CD14-positive monocyte (primary cell): Measurements from ENCODE around the gene PIAS4. TPM values are rescaled to one million over a fixed set of nuclear protein-coding genes. Genes with fewer than 3 reads are reported as not detected.

Source experiments
- DNase-seq, 3 donors: peaks; one replicate each; pipeline ENCODE4 v3.0.0-alpha.2; 2011 to 2022
- H2AFZ ChIP-seq: 2 replicates; pipeline ENCODE4 v1.6.0; 2012; ENCODE audit warnings: mild to moderate bottlenecking, low read depth, low read length, inconsistent platforms; ENCODE audit not compliant: insufficient read depth, poor library complexity, severe bottlenecking
- H3K27ac ChIP-seq, 2 donors: 1 replicate in 1 of 2; 2 replicates in 1 of 2; pipeline ENCODE4 v1.5.1; 2012 to 2013; ENCODE audit warnings: low read length in 2 of 2, control low read depth in 1 of 2, inconsistent platforms in 1 of 2, low read depth in 1 of 2, mild to moderate bottlenecking in 1 of 2
- H3K27me3 ChIP-seq, 2 donors: one replicate each; pipeline versions ENCODE4 v1.6.0 to v1.6.1; 2011 to 2013; ENCODE audit warnings: low read length in 2 of 2; ENCODE audit not compliant: control insufficient read depth in 2 of 2, insufficient read depth in 2 of 2
- H3K36me3 ChIP-seq, 2 donors: replicated peaks in 1 of 2; 1 replicate in 1 of 2; 2 replicates in 1 of 2; pipeline versions ENCODE4 v1.5.1 to v1.6.1; 2012 to 2013; ENCODE audit warnings: low read length in 2 of 2, control low read depth in 1 of 2, inconsistent platforms in 1 of 2, mild to moderate bottlenecking in 1 of 2; ENCODE audit not compliant: insufficient read depth in 2 of 2, control insufficient read depth in 1 of 2
- H3K4me1 ChIP-seq, 2 donors: 1 replicate in 1 of 2; 2 replicates in 1 of 2; pipeline versions ENCODE4 v1.5.1 to v1.6.1; 2012 to 2013; ENCODE audit warnings: low read length in 2 of 2, control low read depth in 1 of 2, inconsistent platforms in 1 of 2, mild to moderate bottlenecking in 1 of 2, moderate library complexity in 1 of 2; ENCODE audit not compliant: insufficient read depth in 2 of 2, control insufficient read depth in 1 of 2
- H3K4me2 ChIP-seq: replicated peaks from 2 replicates; pipeline ENCODE3; 2012; ENCODE audit warnings: low read length, moderate library complexity, mild to moderate bottlenecking; ENCODE audit not compliant: poor library complexity, severe bottlenecking; ENCODE audit errors: extremely low read depth
- H3K4me3 ChIP-seq, 3 experiments: fragments of 200-600 bp in 1 of 3; sonication (generic) in 1 of 3; replicated peaks in 1 of 3; 1 replicate in 2 of 3; 2 replicates in 1 of 3; pipeline ENCODE4 v1.5.1; 2011 to 2013; ENCODE audit warnings: low read length in 3 of 3, mild to moderate bottlenecking in 3 of 3, control low read depth in 2 of 3, low read depth in 2 of 3, inconsistent platforms in 1 of 3, moderate library complexity in 1 of 3
- H3K79me2 ChIP-seq: 2 replicates; pipeline ENCODE4 v1.6.0; 2012; ENCODE audit warnings: mild to moderate bottlenecking, control low read depth, inconsistent platforms, low read length, moderate library complexity; ENCODE audit not compliant: insufficient read depth
- H3K9ac ChIP-seq: 2 replicates; pipeline ENCODE4 v1.6.0; 2017; ENCODE audit warnings: low read length, mild to moderate bottlenecking; ENCODE audit not compliant: insufficient read depth, poor library complexity, severe bottlenecking
- H3K9me3 ChIP-seq, 2 donors: replicated peaks in 1 of 2; 1 replicate in 1 of 2; 2 replicates in 1 of 2; pipeline versions ENCODE4 v1.5.1 to v1.6.1; 2012 to 2013; ENCODE audit warnings: low read length in 2 of 2, control low read depth in 1 of 2; ENCODE audit not compliant: control insufficient read depth in 1 of 2, insufficient read depth in 1 of 2
- H4K20me1 ChIP-seq: 2 replicates; pipeline ENCODE4 v1.6.0; 2012; ENCODE audit warnings: mild to moderate bottlenecking, low read length, control low read depth, moderate library complexity; ENCODE audit not compliant: insufficient read depth
- H3K27ac Mint-ChIP-seq, 7 donors: one replicate each; pipeline ENCODE4 v1.8.0; 2020; ENCODE audit warnings: mild to moderate bottlenecking in 7 of 7, mixed read lengths in 7 of 7, moderate library complexity in 6 of 7, inconsistent platforms in 2 of 7
- H3K27me3 Mint-ChIP-seq, 3 donors: one replicate each; pipeline ENCODE4 v1.8.0; 2021 to 2022; ENCODE audit warnings: low read depth in 3 of 3, mild to moderate bottlenecking in 3 of 3, mixed read lengths in 3 of 3, moderate library complexity in 3 of 3, inconsistent platforms in 1 of 3
- H3K36me3 Mint-ChIP-seq, 2 donors: one replicate each; pipeline ENCODE4 v1.8.0; 2020; ENCODE audit warnings: mixed read lengths in 2 of 2, inconsistent platforms in 1 of 2, mild to moderate bottlenecking in 1 of 2
- H3K4me1 Mint-ChIP-seq: one replicate; pipeline ENCODE4 v1.8.0; 2020; ENCODE audit warnings: mild to moderate bottlenecking, mixed read lengths
- H3K4me3 Mint-ChIP-seq, 2 donors: one replicate each; pipeline ENCODE4 v1.8.0; 2020; ENCODE audit warnings: mild to moderate bottlenecking in 2 of 2, mixed read lengths in 2 of 2, moderate library complexity in 1 of 2
- H3K9me3 Mint-ChIP-seq, 7 donors: one replicate each; pipeline ENCODE4 v1.8.0; 2020 to 2022; ENCODE audit warnings: mixed read lengths in 7 of 7, mild to moderate bottlenecking in 6 of 7, moderate library complexity in 6 of 7, inconsistent platforms in 2 of 7
- WGBS: methylation state at CpG from one replicate; pipeline ENCODE4 v1.1.5; 2013; ENCODE audit warnings: missing lambda C conversion rate; ENCODE audit not compliant: insufficient coverage; 5-methylcytosine and 5-hydroxymethylcytosine counted together
- intact Hi-C, 2 donors: fragments of 100-400 bp; cut with micrococcal nuclease; formaldehyde crosslinking; loops; one replicate each; pipeline versions ENCODE4 v1.15.0 to v1.15.1; 2023
- polyA plus RNA-seq, 3 donors: library from polyadenylated mRNA; depleted of rRNA in 1 of 3; unstranded in 2 of 3; stranded (reverse) in 1 of 3; fragments of 300-500 nt in 2 of 3; fragments of >200 nt in 1 of 3; fragmentation: Illumina TruSeq in 2 of 3; gene quantifications; 1 replicate in 2 of 3; 2 replicates in 1 of 3; pipeline ENCODE4 v1.2.3, GENCODE V29; 2012 to 2021
- TF ChIP-seq, protein P1 (sequence below): fragments of 200-600 bp; IDR thresholded peaks from one replicate; pipeline ENCODE4 v1.8.0; 2022; ENCODE audit warnings: antibody characterized with exemption, mild to moderate bottlenecking

Gene PIAS4
- polyA plus RNA-seq, 3 donors: 2.3 to 8.1 (median 5.9) TPM

DNA sequence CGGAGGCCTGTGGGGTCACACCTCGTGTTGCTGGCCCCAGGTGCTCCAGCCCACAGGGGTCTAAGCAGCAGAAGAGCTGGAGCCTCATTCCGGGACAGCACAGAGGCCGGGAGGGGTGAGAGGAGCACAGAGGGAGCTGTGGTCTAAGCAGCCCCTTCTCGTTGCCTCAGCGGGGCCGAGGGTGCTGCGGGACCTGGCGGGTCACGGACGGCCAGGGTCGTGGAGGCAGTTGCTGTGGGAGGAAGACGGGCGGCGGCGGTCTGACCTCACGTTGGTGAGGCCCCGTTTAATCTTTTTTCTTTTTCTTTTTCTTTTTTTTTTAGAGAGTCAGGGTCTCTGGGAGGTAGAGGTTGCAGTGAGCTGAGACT lies 21.7 kb downstream of the PIAS4 start:
- DNase-seq: no peak
- no peak overlapping the region for H3K4me3 Mint-ChIP-seq
- Histone ChIP-seq H3K4me3 (no peak overlapping the region), H3K4me2 (no peak overlapping the region), H3K9ac (no peak overlapping the region), H3K79me2 (no peaks in the 10 kb centered on the region), H3K27me3 (no peaks in the 10 kb centered on the region), H2AFZ (no peak overlapping the region), H4K20me1 (peaks cover 35% of the 10 kb centered on the region), H3K9me3 (no peaks in the 10 kb centered on the region), H3K4me1 (no peaks in the 10 kb centered on the region), H3K27ac (no peak overlapping the region), H3K36me3 (peaks cover 57 to 83% of the 10 kb centered on the region in 2 donors)
- peaks cover 0 to 3% (median 0%) of the 10 kb centered on the region in 7 donors for H3K9me3 Mint-ChIP-seq
- no peak overlapping the region for H3K27ac Mint-ChIP-seq
- intact Hi-C loops: no loop called here
- H3K36me3 Mint-ChIP-seq: peaks cover 22 to 77% of the 10 kb centered on the region in 2 donors
- 88% methylated on average over 12 of the region's 18 CpGs for WGBS
- H3K4me1 Mint-ChIP-seq: no peaks in the 10 kb centered on the region
- H3K27me3 Mint-ChIP-seq: peaks cover 0 to 2% (median 1%) of the 10 kb centered on the region in 3 donors
- TF ChIP-seq, protein P1, sequence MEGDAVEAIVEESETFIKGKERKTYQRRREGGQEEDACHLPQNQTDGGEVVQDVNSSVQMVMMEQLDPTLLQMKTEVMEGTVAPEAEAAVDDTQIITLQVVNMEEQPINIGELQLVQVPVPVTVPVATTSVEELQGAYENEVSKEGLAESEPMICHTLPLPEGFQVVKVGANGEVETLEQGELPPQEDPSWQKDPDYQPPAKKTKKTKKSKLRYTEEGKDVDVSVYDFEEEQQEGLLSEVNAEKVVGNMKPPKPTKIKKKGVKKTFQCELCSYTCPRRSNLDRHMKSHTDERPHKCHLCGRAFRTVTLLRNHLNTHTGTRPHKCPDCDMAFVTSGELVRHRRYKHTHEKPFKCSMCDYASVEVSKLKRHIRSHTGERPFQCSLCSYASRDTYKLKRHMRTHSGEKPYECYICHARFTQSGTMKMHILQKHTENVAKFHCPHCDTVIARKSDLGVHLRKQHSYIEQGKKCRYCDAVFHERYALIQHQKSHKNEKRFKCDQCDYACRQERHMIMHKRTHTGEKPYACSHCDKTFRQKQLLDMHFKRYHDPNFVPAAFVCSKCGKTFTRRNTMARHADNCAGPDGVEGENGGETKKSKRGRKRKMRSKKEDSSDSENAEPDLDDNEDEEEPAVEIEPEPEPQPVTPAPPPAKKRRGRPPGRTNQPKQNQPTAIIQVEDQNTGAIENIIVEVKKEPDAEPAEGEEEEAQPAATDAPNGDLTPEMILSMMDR: no peak

DNA sequence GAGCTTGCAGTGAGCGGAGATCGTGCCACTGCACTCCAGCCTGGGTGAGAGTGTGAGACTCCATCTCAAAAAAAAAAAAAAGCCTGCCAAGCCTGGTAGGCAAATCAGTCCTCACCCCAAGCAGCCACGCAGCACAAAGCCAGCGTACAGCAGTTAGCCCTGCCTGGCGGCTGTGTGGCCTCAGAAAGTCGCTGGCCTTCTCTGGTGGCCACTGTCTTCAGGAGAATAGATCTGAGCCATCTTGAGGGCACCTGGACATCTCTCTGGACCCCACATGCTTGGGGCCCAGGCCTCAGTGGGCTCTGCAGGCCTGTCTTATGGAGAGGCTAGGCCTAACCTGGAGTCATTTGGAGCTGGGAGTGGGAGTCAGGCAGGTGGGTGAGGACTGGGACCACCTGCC lies 23.0 kb downstream of the PIAS4 start:
- H3K36me3 Mint-ChIP-seq: peaks cover 17 to 64% of the 10 kb centered on the region in 2 donors
- 97% methylated on average over 6 of the region's 6 CpGs for WGBS
- peaks cover 5% of the 10 kb centered on the region for H3K4me1 Mint-ChIP-seq
- H3K36me3 ChIP-seq: peaks cover 49 to 76% of the 10 kb centered on the region in 2 donors
- no peak for DNase-seq
- H3K9ac ChIP-seq: no peak overlapping the region
- peaks cover 9 to 11% of the 10 kb centered on the region in 2 donors for H3K4me1 ChIP-seq
- no peak overlapping the region for H3K4me3 Mint-ChIP-seq
- H3K27ac ChIP-seq: no peak overlapping the region
- no peaks in the 10 kb centered on the region for H3K79me2 ChIP-seq
- no peak overlapping the region for H3K4me3 ChIP-seq
- TF ChIP-seq, protein P1: no peak
- peaks cover 0 to 1% (median 0%) of the 10 kb centered on the region in 7 donors for H3K9me3 Mint-ChIP-seq
- intact Hi-C loops: loop anchor here in 1 of 2 donors (5.0 kb wide), 1 partner anchor 57 kb away; no protein-coding TSS in a partner anchor
- H3K27me3 Mint-ChIP-seq: peaks cover 0 to 2% (median 1%) of the 10 kb centered on the region in 3 donors
- H3K27me3 ChIP-seq: no peaks in the 10 kb centered on the region
- H3K9me3 ChIP-seq: no peaks in the 10 kb centered on the region
- H3K27ac Mint-ChIP-seq: no peak overlapping the region
- H4K20me1 ChIP-seq: peaks cover 44% of the 10 kb centered on the region
- no peak overlapping the region for H3K4me2 ChIP-seq
- H2AFZ ChIP-seq: no peak overlapping the region
